Measurements from ENCODE around the gene MTCL1. TPM values are rescaled to one million over a fixed set of nuclear protein-coding genes. Genes with fewer than 3 reads are reported as not detected.
A peak's percentile ranks its signal among the peaks of the same experiment; 100 is the strongest.

The MTCL1 gene
- polyA plus RNA-seq, 1 donor, result 24.0 TPM

DNA sequence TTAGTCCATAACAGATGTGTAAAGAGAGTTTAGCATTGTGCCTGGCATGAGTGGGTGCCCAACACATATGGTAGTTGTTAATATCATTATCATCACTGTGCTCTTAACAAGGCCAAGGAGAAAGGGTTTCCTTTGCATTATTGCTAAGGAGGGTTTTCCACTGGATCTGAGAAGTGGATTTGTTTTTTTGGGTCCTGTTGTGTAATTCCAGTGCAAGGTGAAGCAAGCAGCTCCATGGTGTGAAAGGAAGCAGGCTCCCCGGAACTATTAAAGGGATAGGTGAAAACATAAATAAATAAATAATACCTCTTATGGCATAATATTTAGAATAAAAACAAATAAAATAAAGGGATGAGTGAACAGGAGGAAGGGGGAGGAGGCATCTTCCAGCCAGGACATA, 65.3 kb downstream of the MTCL1 start:
- H3K27me3 ChIP-seq (ENCODE audit: control insufficient read depth, insufficient read depth, low read length), result no peaks in the 10 kb centered on the region
- no peak overlapping the region for H3K27ac ChIP-seq (ENCODE audit: low read length)
- H3K4me3 ChIP-seq (ENCODE audit: low read length), result no peak overlapping the region
- 60% methylated on average over 1 of the region's 1 CpG for WGBS (ENCODE audit: insufficient coverage, low lambda C conversion rate)
- peaks cover 6% of the 10 kb centered on the region for H3K4me1 ChIP-seq (ENCODE audit: control insufficient read depth, insufficient read depth, low read length)
- no peaks in the 10 kb centered on the region for H3K36me3 ChIP-seq (ENCODE audit: control insufficient read depth, insufficient read depth, low read length)
- no peak for DNase-seq
- H3K9me3 ChIP-seq (ENCODE audit: control insufficient read depth, low read depth, low read length), result no peaks in the 10 kb centered on the region

DNA sequence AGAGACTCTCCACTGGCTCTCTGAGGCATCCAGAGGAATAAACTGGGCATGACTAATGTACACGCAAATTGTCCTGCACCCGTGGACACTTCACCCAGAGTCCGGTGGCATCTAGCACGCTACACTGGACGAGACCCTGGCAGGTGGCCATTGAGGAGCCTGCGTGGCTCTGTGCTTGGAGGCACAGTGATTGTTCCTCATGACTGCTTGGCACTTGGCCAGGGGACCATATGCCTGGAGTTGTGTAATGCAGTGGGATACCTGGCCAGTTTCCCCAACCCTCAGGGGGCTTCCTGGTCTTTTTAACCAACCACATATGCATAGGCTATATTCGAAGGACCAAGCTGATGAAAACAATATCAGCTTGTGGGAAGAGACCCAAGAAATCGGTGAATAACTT, 66.6 kb downstream of the MTCL1 start:
- no peak overlapping the region for H3K27ac ChIP-seq (ENCODE audit: low read length)
- WGBS (ENCODE audit: insufficient coverage, low lambda C conversion rate), result no CpG with 5 or more reads among the region's 8 CpGs
- DNase-seq, result peak; percentile 49 to 61
- no peak overlapping the region for H3K4me3 ChIP-seq (ENCODE audit: low read length)
- H3K27me3 ChIP-seq (ENCODE audit: control insufficient read depth, insufficient read depth, low read length), result no peaks in the 10 kb centered on the region
- no peaks in the 10 kb centered on the region for H3K4me1 ChIP-seq (ENCODE audit: control insufficient read depth, insufficient read depth, low read length)
- H3K36me3 ChIP-seq (ENCODE audit: control insufficient read depth, insufficient read depth, low read length), result no peaks in the 10 kb centered on the region
- no peaks in the 10 kb centered on the region for H3K9me3 ChIP-seq (ENCODE audit: control insufficient read depth, low read depth, low read length)

DNA sequence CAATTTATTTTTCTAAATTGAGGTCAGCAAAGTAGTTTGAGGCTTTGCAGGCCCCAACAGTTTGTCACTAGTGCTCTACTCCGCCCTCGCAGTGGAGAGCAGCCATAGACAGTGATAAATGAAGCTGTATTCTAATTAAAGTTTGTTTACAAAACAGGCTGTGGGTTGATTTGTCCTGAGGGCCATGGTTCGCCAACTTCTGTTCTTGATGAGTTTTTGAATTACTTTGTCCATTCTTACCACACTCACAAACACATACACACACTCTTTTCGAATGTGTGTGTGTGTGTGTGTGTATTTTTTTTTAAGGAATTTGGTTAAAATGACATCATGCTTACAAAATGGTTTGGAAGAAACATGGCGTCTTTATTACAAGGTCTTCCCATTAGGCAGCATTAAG, 68.6 kb downstream of the MTCL1 start:
- H3K9me3 ChIP-seq (ENCODE audit: control insufficient read depth, low read depth, low read length), result no peaks in the 10 kb centered on the region
- no peaks in the 10 kb centered on the region for H3K36me3 ChIP-seq (ENCODE audit: control insufficient read depth, insufficient read depth, low read length)
- H3K4me3 ChIP-seq (ENCODE audit: low read length), result no peak overlapping the region
- WGBS (ENCODE audit: insufficient coverage, low lambda C conversion rate), result 57% methylated on average over 2 of the region's 5 CpGs
- no peak for DNase-seq
- no peaks in the 10 kb centered on the region for H3K4me1 ChIP-seq (ENCODE audit: control insufficient read depth, insufficient read depth, low read length)
- no peak overlapping the region for H3K27ac ChIP-seq (ENCODE audit: low read length)
- no peaks in the 10 kb centered on the region for H3K27me3 ChIP-seq (ENCODE audit: control insufficient read depth, insufficient read depth, low read length)

DNA sequence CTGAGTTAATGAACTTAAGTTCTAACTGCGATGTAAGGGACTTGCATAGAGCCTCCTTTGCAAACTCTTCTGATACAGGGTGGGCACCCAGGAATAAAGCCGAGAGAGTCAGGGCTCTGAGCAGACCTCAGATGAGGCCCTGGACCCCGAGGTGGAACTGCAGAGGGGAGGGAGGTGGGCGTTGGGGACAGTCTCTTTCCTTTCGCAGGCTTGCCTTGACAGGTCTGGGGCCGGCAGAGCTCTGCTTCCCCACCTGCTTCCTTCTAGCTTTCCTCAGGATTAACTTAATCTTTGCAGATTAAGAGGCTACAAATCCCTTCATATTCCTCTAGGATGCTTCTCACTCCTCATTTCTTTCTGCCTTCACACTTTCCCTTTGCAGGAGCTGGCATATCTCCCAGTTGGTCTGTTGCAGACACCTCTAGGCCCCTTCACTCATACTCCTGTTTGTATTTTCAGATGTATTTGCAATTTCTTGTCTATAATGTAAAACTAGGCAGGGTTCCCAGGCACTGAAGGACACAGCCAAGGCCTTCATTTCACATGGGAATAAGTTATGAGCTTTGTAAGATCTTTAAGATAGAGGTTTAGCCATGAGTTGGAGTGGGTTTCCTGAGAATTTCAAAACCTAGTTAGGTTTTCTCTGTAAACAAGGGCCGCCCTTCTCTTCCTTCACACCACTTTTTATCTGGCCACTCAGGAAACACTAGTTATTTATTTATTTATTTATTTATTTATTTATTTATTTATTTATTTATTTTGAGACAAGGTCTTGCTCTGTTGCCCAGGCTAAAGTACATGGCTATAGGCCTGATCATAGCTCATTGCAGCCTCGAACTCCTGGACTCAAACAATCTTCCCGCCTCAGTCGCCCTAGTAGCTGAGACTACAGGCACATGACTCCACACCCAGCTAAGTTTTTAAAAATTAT, 70.9 kb downstream of the MTCL1 start:
- 100% methylated on average over 1 of the region's 10 CpGs for WGBS (ENCODE audit: insufficient coverage, low lambda C conversion rate)
- no peaks in the 10 kb centered on the region for H3K9me3 ChIP-seq (ENCODE audit: control insufficient read depth, low read depth, low read length)
- H3K4me3 ChIP-seq (ENCODE audit: low read length), result no peak overlapping the region
- no peak overlapping the region for H3K27ac ChIP-seq (ENCODE audit: low read length)
- H3K36me3 ChIP-seq (ENCODE audit: control insufficient read depth, insufficient read depth, low read length), result peaks cover 5% of the 10 kb centered on the region
- no peaks in the 10 kb centered on the region for H3K27me3 ChIP-seq (ENCODE audit: control insufficient read depth, insufficient read depth, low read length)
- H3K4me1 ChIP-seq (ENCODE audit: control insufficient read depth, insufficient read depth, low read length), result no peaks in the 10 kb centered on the region
- DNase-seq, result no peak

DNA sequence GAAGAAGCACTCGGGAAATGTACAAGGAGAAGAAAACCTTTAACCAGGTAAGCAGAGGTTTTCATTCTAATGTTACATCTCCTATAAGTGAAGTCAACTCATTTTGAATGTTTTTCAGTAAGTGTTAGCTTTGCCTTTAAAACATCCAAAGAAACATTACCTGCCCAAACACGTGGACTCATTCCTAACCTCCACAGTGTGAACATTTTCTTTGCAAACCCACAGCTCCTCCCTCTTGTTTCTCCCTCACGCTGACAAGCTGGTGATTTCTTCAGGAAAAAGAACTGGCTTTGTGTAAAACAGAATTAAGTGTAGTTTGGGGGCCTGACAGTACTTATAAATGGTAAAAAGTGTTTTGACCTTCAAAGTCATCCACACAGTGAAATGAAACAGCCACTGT, 72.5 kb downstream of the MTCL1 start:
- Histone ChIP-seq H3K9me3 (ENCODE audit: control insufficient read depth, low read depth, low read length) (no peaks in the 10 kb centered on the region), H3K4me3 (ENCODE audit: low read length) (no peak overlapping the region), H3K27ac (ENCODE audit: low read length) (no peak overlapping the region), H3K4me1 (ENCODE audit: control insufficient read depth, insufficient read depth, low read length) (no peaks in the 10 kb centered on the region), H3K36me3 (ENCODE audit: control insufficient read depth, insufficient read depth, low read length) (peaks cover 5% of the 10 kb centered on the region), H3K27me3 (ENCODE audit: control insufficient read depth, insufficient read depth, low read length) (no peaks in the 10 kb centered on the region)
- WGBS (ENCODE audit: insufficient coverage, low lambda C conversion rate), result 75% methylated on average over 1 of the region's 3 CpGs
- DNase-seq, result no peak

DNA sequence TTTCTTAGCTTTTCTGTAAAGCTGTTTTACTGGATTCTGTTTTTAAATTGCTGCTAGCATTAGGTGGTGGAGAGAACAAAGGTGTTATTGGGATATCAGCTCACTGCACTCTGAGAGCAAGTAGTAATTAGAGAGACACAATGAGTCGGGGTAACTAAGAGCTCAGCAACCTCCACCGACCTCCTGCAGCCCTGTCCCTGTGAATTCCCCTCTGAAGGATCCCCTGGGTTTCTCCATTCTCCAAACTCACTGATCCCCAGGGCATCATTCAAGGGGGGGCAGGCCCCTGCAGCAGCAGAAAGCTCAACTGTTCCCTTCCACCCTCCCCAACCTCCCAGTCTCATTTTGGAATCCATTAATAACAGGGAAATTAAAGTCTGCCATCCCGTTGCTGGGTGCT, 73.0 kb downstream of the MTCL1 start:
- no peak overlapping the region for H3K27ac ChIP-seq (ENCODE audit: low read length)
- peaks cover 5% of the 10 kb centered on the region for H3K36me3 ChIP-seq (ENCODE audit: control insufficient read depth, insufficient read depth, low read length)
- H3K4me3 ChIP-seq (ENCODE audit: low read length), result no peak overlapping the region
- H3K9me3 ChIP-seq (ENCODE audit: control insufficient read depth, low read depth, low read length), result no peaks in the 10 kb centered on the region
- no peaks in the 10 kb centered on the region for H3K27me3 ChIP-seq (ENCODE audit: control insufficient read depth, insufficient read depth, low read length)
- no peaks in the 10 kb centered on the region for H3K4me1 ChIP-seq (ENCODE audit: control insufficient read depth, insufficient read depth, low read length)
- WGBS (ENCODE audit: insufficient coverage, low lambda C conversion rate), result no CpG with 5 or more reads among the region's 3 CpGs
- DNase-seq, result no peak

DNA sequence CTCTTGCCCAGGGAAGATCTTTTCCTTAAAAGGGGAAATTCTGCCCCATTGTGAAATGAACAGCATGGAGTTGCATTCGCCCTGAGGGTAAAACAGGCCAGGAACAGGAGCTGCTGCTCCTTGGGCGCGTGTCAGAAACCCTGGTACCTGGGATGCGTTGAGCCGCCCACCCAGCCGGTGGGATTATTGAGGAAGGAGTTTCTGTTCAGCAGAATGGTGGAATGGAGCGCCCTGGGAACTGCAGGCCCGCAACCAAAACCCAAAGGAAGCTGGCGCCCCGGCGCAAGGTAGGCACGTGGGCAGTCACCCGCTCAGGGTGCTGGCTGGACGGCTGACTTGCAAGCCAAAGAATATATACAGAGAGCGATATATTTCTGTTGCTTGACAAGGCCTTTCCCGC, 73.5 kb downstream of the MTCL1 start:
- Histone ChIP-seq H3K4me1 (ENCODE audit: control insufficient read depth, insufficient read depth, low read length) (no peaks in the 10 kb centered on the region), H3K9me3 (ENCODE audit: control insufficient read depth, low read depth, low read length) (peaks cover 3% of the 10 kb centered on the region), H3K27me3 (ENCODE audit: control insufficient read depth, insufficient read depth, low read length) (no peaks in the 10 kb centered on the region), H3K27ac (ENCODE audit: low read length) (no peak overlapping the region), H3K36me3 (ENCODE audit: control insufficient read depth, insufficient read depth, low read length) (peaks cover 8% of the 10 kb centered on the region), H3K4me3 (ENCODE audit: low read length) (no peak overlapping the region)
- WGBS (ENCODE audit: insufficient coverage, low lambda C conversion rate), result no CpG with 5 or more reads among the region's 16 CpGs
- DNase-seq, result no peak

DNA sequence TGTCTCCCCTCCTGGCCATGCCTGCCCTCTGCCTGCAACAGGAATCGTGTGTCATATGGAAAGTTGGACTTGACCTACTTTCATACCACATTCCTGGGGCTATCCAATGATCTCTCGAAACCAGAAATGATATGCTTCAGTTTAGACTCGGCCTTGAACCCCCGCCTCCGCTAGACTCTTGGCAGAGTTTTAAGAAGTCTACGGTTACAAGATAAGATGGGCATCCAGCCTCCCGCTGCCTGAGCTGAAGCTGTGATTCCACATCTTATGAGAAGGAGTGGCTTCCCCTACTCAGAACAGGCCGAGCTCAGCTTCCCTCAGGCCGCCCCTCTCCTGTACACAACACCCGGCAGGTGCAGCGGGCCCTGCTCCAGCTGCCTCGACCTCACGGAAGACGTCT, 73.9 kb downstream of the MTCL1 start:
- Histone ChIP-seq H3K36me3 (ENCODE audit: control insufficient read depth, insufficient read depth, low read length) (peaks cover 12% of the 10 kb centered on the region), H3K4me3 (ENCODE audit: low read length) (no peak overlapping the region), H3K27ac (ENCODE audit: low read length) (no peak overlapping the region), H3K9me3 (ENCODE audit: control insufficient read depth, low read depth, low read length) (peaks cover 8% of the 10 kb centered on the region), H3K4me1 (ENCODE audit: control insufficient read depth, insufficient read depth, low read length) (no peaks in the 10 kb centered on the region), H3K27me3 (ENCODE audit: control insufficient read depth, insufficient read depth, low read length) (no peaks in the 10 kb centered on the region)
- no CpG with 5 or more reads among the region's 14 CpGs for WGBS (ENCODE audit: insufficient coverage, low lambda C conversion rate)
- no peak for DNase-seq

DNA sequence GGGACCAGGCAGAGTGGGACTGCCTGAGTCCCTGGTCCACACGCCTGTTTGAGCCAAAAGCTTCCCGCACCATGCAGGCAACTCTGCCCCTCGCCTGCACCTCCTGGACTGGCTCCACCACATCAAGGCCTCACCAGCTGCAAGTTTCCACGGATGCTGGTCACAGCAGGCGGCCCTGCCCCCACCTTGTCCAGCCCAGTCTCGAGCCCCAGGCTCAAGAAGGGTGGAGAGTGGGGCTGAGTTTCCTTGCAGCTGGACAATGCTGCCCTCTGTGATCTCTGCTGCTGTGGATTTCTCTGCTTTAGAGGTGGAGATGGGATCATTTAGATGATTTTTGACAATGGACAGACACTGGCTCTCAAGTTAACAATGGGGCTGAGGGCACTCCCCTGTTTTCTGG, 74.9 kb downstream of the MTCL1 start:
- Histone ChIP-seq H3K4me3 (ENCODE audit: low read length) (no peak overlapping the region), H3K36me3 (ENCODE audit: control insufficient read depth, insufficient read depth, low read length) (peaks cover 18% of the 10 kb centered on the region), H3K4me1 (ENCODE audit: control insufficient read depth, insufficient read depth, low read length) (no peaks in the 10 kb centered on the region), H3K27ac (ENCODE audit: low read length) (no peak overlapping the region), H3K9me3 (ENCODE audit: control insufficient read depth, low read depth, low read length) (peaks cover 10% of the 10 kb centered on the region), H3K27me3 (ENCODE audit: control insufficient read depth, insufficient read depth, low read length) (no peaks in the 10 kb centered on the region)
- 33% methylated on average over 1 of the region's 6 CpGs for WGBS (ENCODE audit: insufficient coverage, low lambda C conversion rate)
- no peak for DNase-seq

DNA sequence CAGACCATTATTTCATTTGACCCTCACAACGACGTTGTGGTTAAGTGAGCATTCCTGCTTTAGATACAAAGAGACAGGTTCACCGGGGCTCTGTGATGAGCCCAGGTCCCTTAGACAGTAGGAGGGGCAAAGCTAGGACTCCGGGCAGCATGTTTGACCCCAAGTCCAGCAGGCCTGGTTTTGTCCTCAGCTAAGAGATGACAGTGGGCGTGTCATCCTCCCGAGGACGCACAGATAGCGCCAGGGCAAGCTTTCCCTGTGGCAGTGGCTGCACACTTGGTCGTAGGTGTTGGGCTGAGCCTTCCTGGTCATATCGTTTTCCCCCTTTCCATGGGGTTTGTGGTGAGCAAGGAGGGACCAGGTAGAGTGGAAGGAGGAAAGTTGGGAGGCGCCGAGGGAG, 76.3 kb downstream of the MTCL1 start:
- H3K27ac ChIP-seq (ENCODE audit: low read length), result no peak overlapping the region
- 53% methylated on average over 3 of the region's 12 CpGs for WGBS (ENCODE audit: insufficient coverage, low lambda C conversion rate)
- peaks cover 6% of the 10 kb centered on the region for H3K4me1 ChIP-seq (ENCODE audit: control insufficient read depth, insufficient read depth, low read length)
- H3K36me3 ChIP-seq (ENCODE audit: control insufficient read depth, insufficient read depth, low read length), result peaks cover 18% of the 10 kb centered on the region
- DNase-seq, result no peak
- no peaks in the 10 kb centered on the region for H3K27me3 ChIP-seq (ENCODE audit: control insufficient read depth, insufficient read depth, low read length)
- H3K4me3 ChIP-seq (ENCODE audit: low read length), result no peak overlapping the region
- H3K9me3 ChIP-seq (ENCODE audit: control insufficient read depth, low read depth, low read length), result peaks cover 12% of the 10 kb centered on the region

Measured in large intestine (tissue), 3 donors.